Measurements from ENCODE around the gene GTF2H4. TPM values are rescaled to one million over a fixed set of nuclear protein-coding genes. Genes with fewer than 3 reads are reported as not detected.

GTF2H4 gene
- total RNA-seq, 2 experiments from 2014 or later = 28.5 to 34.1 TPM

Small RNAs within 50 kb of the gene (microRNA-seq; reads per million reads assigned to microRNA genes)
- not detected for gene MIR4640 (ENCODE audit: borderline microRNAs expressed, borderline replicate concordance)

Other genes with a start within 250 kb of the GTF2H4 start
- 10 to 100 TPM; 40.4 to 40.7 TPM for gene DHX16, start 235.2 kb upstream of the GTF2H4 start, total RNA-seq
- gene PPP1R18, start 221.6 kb upstream of the GTF2H4 start, total RNA-seq = 100 to 1,000 TPM; 243 to 272 TPM
- 10 to 100 TPM; 43.1 to 58.8 TPM for gene NRM, start 217.2 kb upstream of the GTF2H4 start, total RNA-seq
- 10 to 100 TPM; 46.8 to 53.2 TPM for gene MDC1, start 190.9 kb upstream of the GTF2H4 start, total RNA-seq
- 1,000 to 10,000 TPM; 1,494 to 1,661 TPM for gene TUBB, start 187.9 kb upstream of the GTF2H4 start, total RNA-seq
- gene FLOT1, start 165.5 kb upstream of the GTF2H4 start, total RNA-seq = 100 to 1,000 TPM; 199 to 213 TPM
- gene IER3, start 163.7 kb upstream of the GTF2H4 start, total RNA-seq = 10 to 100 TPM; 30.5 to 34.9 TPM
- gene DDR1, start 23.7 kb upstream of the GTF2H4 start, total RNA-seq = 1 to 10 TPM; 4.5 to 5.6 TPM
- 10 to 100 TPM; 34.3 to 40.2 TPM for gene VARS2, start 6.0 kb downstream of the GTF2H4 start, total RNA-seq
- not detected for gene SFTA2, start 24.0 kb downstream of the GTF2H4 start, total RNA-seq
- gene MUCL3, start 32.8 kb downstream of the GTF2H4 start, total RNA-seq = not detected
- not detected for gene MUC21, start 75.5 kb downstream of the GTF2H4 start, total RNA-seq
- not detected for gene MUC22, start 102.3 kb downstream of the GTF2H4 start, total RNA-seq
- not detected for gene C6orf15, start 204.4 kb downstream of the GTF2H4 start, total RNA-seq
- under 1 TPM in 1 of 2 experiments, not detected in 1; 0.57 TPM for gene PSORS1C1, start 206.6 kb downstream of the GTF2H4 start, total RNA-seq
- gene CDSN, start 212.2 kb downstream of the GTF2H4 start, total RNA-seq = not detected
- gene PSORS1C2, start 230.9 kb downstream of the GTF2H4 start, total RNA-seq = not detected
- gene CCHCR1, start 249.6 kb downstream of the GTF2H4 start, total RNA-seq = 10 to 100 TPM; 43.4 to 44.7 TPM